GM12892 (cell line): ENCODE results near the gene NSF.

Source experiments
- POLR2A ChIP-seq: IDR thresholded peaks from 2 replicates; pipeline ENCODE4 v1.6.1; 2011; ENCODE audit warnings: low read depth, low read length, control low read depth
- POLR2AphosphoS5 ChIP-seq: IDR thresholded peaks from 2 replicates; pipeline ENCODE4 v1.6.1; 2011; ENCODE audit warnings: low read depth, low read length, control low read depth
- TAF1 ChIP-seq: IDR thresholded peaks from 2 replicates; pipeline ENCODE4 v1.6.1; 2011; ENCODE audit warnings: low read depth, mild to moderate bottlenecking, control low read depth, low read length, borderline replicate concordance

- TF ChIP-seq POLR2A (no peak), POLR2AphosphoS5 (no peak), TAF1 (no peak)
These were observed 141.7 kb downstream of the NSF start for GRCh38 chr17:46732160-46732559.
